Tibial artery (tissue), 4 donors: ENCODE data around the gene ANTXR2.

ENCODE experiments used
- DNase-seq, 2 donors: peaks; one replicate each; pipeline ENCODE4 v3.0.0-alpha.2; 2019
- H3K27ac ChIP-seq, 2 donors: fragments of 200-600 bp; sonication (generic) in 1 of 2; 1 replicate in 1 of 2; 2 replicates in 1 of 2; pipeline ENCODE4 v1.5.1; 2018 to 2019; ENCODE audit warnings: mild to moderate bottlenecking in 1 of 2
- H3K27me3 ChIP-seq, 2 donors: fragments of 200-600 bp; sonication (generic) in 1 of 2; one replicate each; pipeline versions ENCODE4 v1.5.1 to v1.6.0; 2016 to 2019
- H3K36me3 ChIP-seq, 3 donors: fragments of 200-600 bp; sonication (generic) in 2 of 3; one replicate each; pipeline ENCODE4 v1.5.1; 2016 to 2019; ENCODE audit warnings: mild to moderate bottlenecking in 2 of 3
- H3K4me1 ChIP-seq, 4 donors: fragments of 200-600 bp; sonication (generic) in 2 of 4; 1 replicate in 3 of 4; 2 replicates in 1 of 4; pipeline ENCODE4 v1.5.1; 2016 to 2019
- H3K4me3 ChIP-seq, 2 donors: fragments of 200-600 bp; sonication (generic) in 1 of 2; 1 replicate in 1 of 2; 2 replicates in 1 of 2; pipeline ENCODE4 v1.5.1; 2018 to 2019; ENCODE audit warnings: mild to moderate bottlenecking in 2 of 2
- H3K9me3 ChIP-seq, 3 donors: fragments of 200-600 bp; sonication (generic) in 1 of 3; one replicate each; pipeline ENCODE4 v1.5.1; 2016 to 2019
- CTCF ChIP-seq, 2 experiments: fragments of 200-600 bp in 1 of 2; fragments of 450-650 bp in 1 of 2; IDR thresholded peaks; one replicate each; pipeline ENCODE4 v1.5.1; 2017 to 2019; ENCODE audit warnings: antibody characterized with exemption in 2 of 2, mild to moderate bottlenecking in 1 of 2, moderate library complexity in 1 of 2
- intact Hi-C: fragments of 100-400 bp; cut with DNase I; formaldehyde crosslinking; loops from one replicate; pipeline ENCODE4 v1.15.0; 2023; ENCODE audit warnings: low total_unique reads

Gene ANTXR2

GRCh38 chr4:79874197-79874596, 198.8 kb downstream of the ANTXR2 start:
- DNase-seq, result no peak
- Histone ChIP-seq H3K4me3 (no peak overlapping the region), H3K27ac (no peak overlapping the region), H3K9me3 (no peaks in the 10 kb centered on the region), H3K27me3 (no peaks in the 10 kb centered on the region), H3K36me3 (no peaks in the 10 kb centered on the region), H3K4me1 (no peaks in the 10 kb centered on the region)
- intact Hi-C loops, result no loop called here
- no peak for TF ChIP-seq CTCF (IDR thresholded peaks at IDR 0.05)

- H3K36me3 ChIP-seq, result no peaks in the 10 kb centered on the region
- no peaks in the 10 kb centered on the region for H3K4me1 ChIP-seq
- no peak for TF ChIP-seq CTCF (IDR thresholded peaks at IDR 0.05)
- no peak overlapping the region for H3K27ac ChIP-seq
- no peak overlapping the region for H3K4me3 ChIP-seq
- DNase-seq, result no peak
- H3K9me3 ChIP-seq, result no peaks in the 10 kb centered on the region
- intact Hi-C loops, result no loop called here
- H3K27me3 ChIP-seq, result no peaks in the 10 kb centered on the region
These were observed 200.3 kb downstream of the ANTXR2 start for GRCh38 chr4:79872738-79873137.

DNA sequence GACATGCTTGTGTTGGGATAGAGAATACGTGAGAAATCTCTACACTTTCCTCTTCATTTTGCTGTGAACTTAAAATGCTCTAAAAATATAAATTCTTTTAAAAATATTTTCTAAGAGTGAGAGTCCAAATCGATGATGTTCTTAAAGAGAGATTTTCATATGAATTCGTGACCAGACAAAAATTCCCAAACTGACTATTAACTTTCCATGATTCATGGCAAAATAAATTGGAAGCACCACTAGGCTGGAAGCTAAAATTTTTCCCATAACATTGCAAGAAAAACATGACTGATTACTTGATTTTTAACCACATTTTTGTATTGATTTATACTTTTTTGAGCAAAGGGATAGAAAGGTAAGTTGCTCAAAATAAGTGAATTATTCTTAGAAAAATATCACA, 201.1 kb downstream of the ANTXR2 start:
- no peaks in the 10 kb centered on the region for H3K4me1 ChIP-seq
- no peak overlapping the region for H3K4me3 ChIP-seq
- no peak for TF ChIP-seq CTCF (IDR thresholded peaks at IDR 0.05)
- H3K9me3 ChIP-seq, result no peaks in the 10 kb centered on the region
- no peak overlapping the region for H3K27ac ChIP-seq
- intact Hi-C loops, result no loop called here
- no peak for DNase-seq
- H3K36me3 ChIP-seq, result no peaks in the 10 kb centered on the region
- no peaks in the 10 kb centered on the region for H3K27me3 ChIP-seq

GRCh38 chr4:79869597-79870237, 203.3 kb downstream of the ANTXR2 start:
- Histone ChIP-seq H3K36me3 (no peaks in the 10 kb centered on the region), H3K9me3 (no peaks in the 10 kb centered on the region), H3K27ac (no peak overlapping the region), H3K4me3 (no peak overlapping the region), H3K27me3 (no peaks in the 10 kb centered on the region), H3K4me1 (no peaks in the 10 kb centered on the region)
- no peak for TF ChIP-seq CTCF (IDR thresholded peaks at IDR 0.05)
- intact Hi-C loops, result no loop called here
- no peak for DNase-seq

- no peaks in the 10 kb centered on the region for H3K36me3 ChIP-seq
- no peaks in the 10 kb centered on the region for H3K27me3 ChIP-seq
- no peaks in the 10 kb centered on the region for H3K9me3 ChIP-seq
- DNase-seq, result no peak
- intact Hi-C loops, result no loop called here
- TF ChIP-seq CTCF (IDR thresholded peaks at IDR 0.05), result no peak
- H3K4me1 ChIP-seq, result no peaks in the 10 kb centered on the region
- H3K4me3 ChIP-seq, result no peak overlapping the region
- H3K27ac ChIP-seq, result no peak overlapping the region
These were observed 207.8 kb downstream of the ANTXR2 start for GRCh38 chr4:79865201-79865597.
